HCT116 (cell line): ENCODE data around the gene SPINK2. TPM values are rescaled to one million over a fixed set of nuclear protein-coding genes. Genes with fewer than 3 reads are reported as not detected.

Experiments used
- ATAC-seq: fragments of 200-7000 bp; cut with Tn5 transposase; 2 replicates; pipeline ENCODE4 v1.9.1; 2020; ENCODE audit warnings: mild to moderate bottlenecking, moderate library complexity
- BruUV-seq: library from RNA; stranded (reverse); fragments of 400-500 nt; replicated peaks from 2 replicates; lab custom pipeline; 2021; lab: Mats Ljungman, UMichigan
- CTCF ChIA-PET: fragments of 300-600 bp; sonication (Branson Sonifier 250); formaldehyde crosslinking; loops from one replicate; lab custom pipeline; 2021; ENCODE audit warnings: antibody characterized with exemption; lab: Charles Lee
- POLR2A ChIA-PET: fragments of 300-600, 350-600 bp; sonication (Branson Sonifier 250); formaldehyde crosslinking; loops from one replicate; lab custom pipeline; 2021; ENCODE audit warnings: antibody characterized with exemption; lab: Charles Lee
- RAD21 ChIA-PET, 2 experiments: fragments of 300-600 bp; sonication (Branson Sonifier 250); formaldehyde crosslinking; loops; one replicate each; lab custom pipeline; 2023; ENCODE audit warnings: low total read pairs in 2 of 2; ENCODE audit not compliant: uncharacterized antibody in 2 of 2, unreplicated experiment in 2 of 2, low non-redundant PET in 1 of 2; lab: Charles Lee
- DNase-seq: peaks from one replicate; pipeline ENCODE4 v3.0.0-alpha.2; 2010; ENCODE audit warnings: low read depth, low spot score
- H2AFZ ChIP-seq: fragments of 200-600 bp; shearing (Covaris generic), sonication (generic); 2 replicates; pipeline ENCODE4 v1.6.1; 2017; ENCODE audit warnings: low read depth, mixed run types, mixed read lengths, antibody characterized with exemption, low read length; ENCODE audit not compliant: poor library complexity, severe bottlenecking
- H3K27ac ChIP-seq: 2 replicates; pipeline ENCODE4 v1.5.1; 2012; ENCODE audit warnings: low read depth, low read length
- H3K27me3 ChIP-seq: fragments of 200-600 bp; sonication (generic); 2 replicates; pipeline ENCODE4 v1.6.1; 2016; ENCODE audit warnings: mixed run types, low read length, mixed read lengths; ENCODE audit not compliant: insufficient read depth
- H3K36me3 ChIP-seq, 2 experiments: fragments of 200-500 bp in 1 of 2; fragments of 200-600 bp in 1 of 2; sonication (Bioruptor generic) in 1 of 2; sonication (generic) in 1 of 2; 2 replicates each; pipeline versions ENCODE4 v1.5.1 to v1.6.1; 2014 to 2016; ENCODE audit warnings: low read length in 2 of 2, inconsistent platforms in 1 of 2, mixed read lengths in 1 of 2, mixed run types in 1 of 2; ENCODE audit not compliant: insufficient read depth in 2 of 2, control insufficient read depth in 1 of 2
- H3K4me1 ChIP-seq, 2 experiments: fragments of 200-600 bp in 1 of 2; sonication (generic) in 1 of 2; 2 replicates each; pipeline versions ENCODE4 v1.5.1 to v1.6.1; 2012 to 2017; ENCODE audit warnings: low read length in 2 of 2, inconsistent platforms in 1 of 2, mild to moderate bottlenecking in 1 of 2, mixed read lengths in 1 of 2, mixed run types in 1 of 2, moderate library complexity in 1 of 2; ENCODE audit not compliant: insufficient read depth in 2 of 2, control insufficient read depth in 1 of 2
- H3K4me2 ChIP-seq: fragments of 200-600 bp; sonication (generic); 2 replicates; pipeline ENCODE4 v1.6.1; 2017; ENCODE audit warnings: mixed run types, low read length, mixed read lengths
- H3K4me3 ChIP-seq, 2 experiments: fragments of 200-600 bp in 1 of 2; sonication (generic) in 1 of 2; replicated peaks in 1 of 2; 2 replicates each; pipeline ENCODE4 v1.5.1; 2011 to 2016; ENCODE audit warnings: low read length in 2 of 2, control low read depth in 1 of 2, low read depth in 1 of 2, mild to moderate bottlenecking in 1 of 2, mixed read lengths in 1 of 2, mixed run types in 1 of 2
- H3K79me2 ChIP-seq: fragments of 200-600 bp; sonication (generic); 2 replicates; pipeline ENCODE4 v1.6.1; 2017; ENCODE audit warnings: mild to moderate bottlenecking, mixed run types, low read length, moderate library complexity, mixed read lengths; ENCODE audit not compliant: insufficient read depth
- H3K9ac ChIP-seq: fragments of 200-600 bp; sonication (generic); 2 replicates; pipeline ENCODE4 v1.6.1; 2016; ENCODE audit warnings: low read length, mixed read lengths
- H3K9me2 ChIP-seq: fragments of 200-600 bp; sonication (generic), shearing (Covaris generic); 2 replicates; pipeline ENCODE4 v1.6.1; 2017; ENCODE audit warnings: mixed run types, mild to moderate bottlenecking, moderate library complexity; ENCODE audit not compliant: insufficient read depth
- H3K9me3 ChIP-seq, 2 experiments: fragments of 200-500 bp in 1 of 2; fragments of 200-600 bp in 1 of 2; sonication (Bioruptor generic) in 1 of 2; sonication (generic) in 1 of 2; 2 replicates each; pipeline ENCODE4 v1.6.1; 2014 to 2017; ENCODE audit warnings: low read length in 2 of 2, mixed read lengths in 2 of 2, inconsistent platforms in 1 of 2, low read depth in 1 of 2, mild to moderate bottlenecking in 1 of 2, mixed run types in 1 of 2, moderate library complexity in 1 of 2; ENCODE audit not compliant: control insufficient read depth in 1 of 2, insufficient read depth in 1 of 2
- H4K20me1 ChIP-seq: fragments of 200-600 bp; sonication (generic), shearing (Covaris generic); 2 replicates; pipeline ENCODE4 v1.6.1; 2017; ENCODE audit warnings: mixed run types, mild to moderate bottlenecking, moderate library complexity; ENCODE audit not compliant: insufficient read depth
- CBX3 ChIP-seq: IDR thresholded peaks from 2 replicates; pipeline ENCODE4 v1.6.1; 2012; ENCODE audit warnings: low read depth
- CEBPB ChIP-seq: IDR thresholded peaks from 2 replicates; pipeline ENCODE4 v1.6.1; 2012; ENCODE audit warnings: low read depth
- EGR1 ChIP-seq: IDR thresholded peaks from 2 replicates; pipeline ENCODE4 v1.6.1; 2012; ENCODE audit warnings: low read depth
- ELF1 ChIP-seq: IDR thresholded peaks from 2 replicates; pipeline ENCODE4 v1.6.1; 2012; ENCODE audit warnings: low read depth, borderline replicate concordance
- POLR2A ChIP-seq: IDR thresholded peaks from 2 replicates; pipeline ENCODE4 v1.7.0; 2011; ENCODE audit warnings: borderline replicate concordance; ENCODE audit not compliant: insufficient read depth, insufficient read length; ENCODE audit errors: extremely low read depth
- ZFX ChIP-seq: fragments of 450-650 bp; IDR thresholded peaks from 2 replicates; pipeline ENCODE4 v1.6.1; 2017
- ZNF274 ChIP-seq: fragments of 200-500 bp; sonication (Bioruptor generic); IDR thresholded peaks from 2 replicates; pipeline ENCODE4 v1.6.1; 2014; ENCODE audit warnings: mild to moderate bottlenecking, low read depth, low read length, inconsistent platforms
- intact Hi-C: fragments of 100-400 bp; cut with micrococcal nuclease; formaldehyde crosslinking; loops from 2 replicates; pipeline ENCODE4 v1.10.0; 2022
- total RNA-seq: library from RNA; stranded (reverse); gene quantifications from one replicate; pipeline ENCODE4 v1.2.1, GENCODE V29; 2021; ENCODE audit not compliant: unreplicated experiment
- TF ChIP-seq, protein P1 (sequence below), 3 experiments: fragments of 200-600 bp in 1 of 3; sonication (generic) in 1 of 3; IDR thresholded peaks in 2 of 3; conservative IDR thresholded peaks in 1 of 3; 2 replicates each; pipeline ENCODE4 v1.5.1; 2012 to 2017; ENCODE audit warnings: low read depth in 2 of 3, low read length in 2 of 3, antibody characterized with exemption in 1 of 3, borderline replicate concordance in 1 of 3, control low read depth in 1 of 3, mild to moderate bottlenecking in 1 of 3, mixed read lengths in 1 of 3, mixed run types in 1 of 3, moderate library complexity in 1 of 3; ENCODE audit not compliant: insufficient read depth in 1 of 3

The SPINK2 gene
- total RNA-seq, 1 experiment from 2014 or later: 2.4 TPM

DNA sequence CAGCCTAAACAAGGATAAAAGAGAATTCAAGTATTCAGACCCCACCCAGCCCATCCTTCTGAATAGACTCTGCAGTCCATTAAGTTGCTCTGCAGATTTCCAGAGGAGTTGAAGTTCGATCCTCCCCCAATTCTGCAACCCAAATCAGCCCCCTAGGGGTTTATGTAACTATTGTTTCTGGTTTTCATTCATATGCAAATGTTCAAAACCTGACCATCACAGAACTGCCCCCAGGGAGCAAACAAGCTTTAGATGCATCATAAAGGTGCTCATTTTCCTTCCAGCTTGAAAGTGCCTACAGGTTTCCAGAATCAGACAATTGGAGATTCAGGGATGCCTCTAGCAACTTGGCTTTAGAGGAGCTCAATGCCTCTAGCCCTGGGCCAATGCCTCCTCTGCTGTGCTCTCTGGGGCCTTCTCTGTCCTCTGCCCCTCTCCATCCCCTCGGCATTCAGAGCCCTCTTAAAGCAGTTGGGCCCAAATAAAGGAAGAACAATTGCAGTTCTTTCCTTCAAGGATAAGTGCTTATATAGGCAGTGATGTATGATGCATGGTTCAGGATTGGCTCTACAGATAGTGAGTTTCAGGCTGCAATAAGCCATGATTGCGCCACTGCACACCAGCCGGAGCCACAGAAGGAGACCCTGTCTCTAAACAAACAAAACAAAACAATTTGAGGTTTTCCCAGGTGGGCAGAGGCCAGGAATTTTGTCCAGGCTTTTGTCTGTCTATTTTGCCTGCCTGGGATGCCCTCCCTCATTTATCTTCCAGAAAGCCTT is 23.5 kb upstream of the SPINK2 start:
- Histone ChIP-seq H3K27me3 (no peaks in the 10 kb centered on the region), H3K27ac (no peak overlapping the region), H3K79me2 (no peaks in the 10 kb centered on the region), H3K36me3 (no peaks in the 10 kb centered on the region), H3K4me1 (no peaks in the 10 kb centered on the region), H3K4me3 (no peak overlapping the region), H4K20me1 (no peaks in the 10 kb centered on the region), H2AFZ (no peak overlapping the region), H3K9me3 (no peaks in the 10 kb centered on the region), H3K9ac (no peak overlapping the region), H3K9me2 (no peaks in the 10 kb centered on the region), H3K4me2 (no peak overlapping the region)
- RAD21 ChIA-PET: no interaction called here
- POLR2A ChIA-PET: no interaction called here
- DNase-seq: no peak
- TF ChIP-seq CEBPB: no peak
- no peak for TF ChIP-seq ELF1
- no peak for TF ChIP-seq ZNF274
- no peak for TF ChIP-seq ZFX
- no peak for TF ChIP-seq CBX3
- no peak for TF ChIP-seq EGR1
- no peak for TF ChIP-seq POLR2A
- no TSS peak for BruUV-seq
- intact Hi-C loops: no loop called here
- CTCF ChIA-PET: no interaction called here
- ATAC-seq: no peak

DNA sequence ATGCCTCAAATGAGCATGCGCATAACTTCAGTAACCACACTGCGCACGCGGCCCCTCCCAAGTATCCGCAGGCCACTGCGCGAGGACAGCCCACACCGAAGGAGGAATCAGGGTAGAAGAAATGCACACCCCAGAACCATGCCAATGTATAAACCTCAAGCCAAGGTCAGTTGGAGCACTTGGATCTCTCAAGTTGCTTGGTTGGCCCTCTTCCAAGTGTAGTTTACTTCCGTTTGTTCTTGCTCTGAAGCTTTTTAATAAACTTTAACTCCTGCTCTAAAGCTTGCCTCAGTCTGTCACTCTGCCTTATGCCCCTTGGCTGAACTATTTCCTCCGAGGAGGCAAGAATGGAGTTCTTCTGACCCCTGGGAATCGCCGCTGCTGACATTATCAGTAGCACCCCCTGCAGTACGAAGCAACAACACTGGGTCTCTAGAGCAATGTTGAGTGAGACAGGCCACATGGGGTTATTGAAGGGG is 22.0 kb upstream of the SPINK2 start:
- TF ChIP-seq, protein P1, sequence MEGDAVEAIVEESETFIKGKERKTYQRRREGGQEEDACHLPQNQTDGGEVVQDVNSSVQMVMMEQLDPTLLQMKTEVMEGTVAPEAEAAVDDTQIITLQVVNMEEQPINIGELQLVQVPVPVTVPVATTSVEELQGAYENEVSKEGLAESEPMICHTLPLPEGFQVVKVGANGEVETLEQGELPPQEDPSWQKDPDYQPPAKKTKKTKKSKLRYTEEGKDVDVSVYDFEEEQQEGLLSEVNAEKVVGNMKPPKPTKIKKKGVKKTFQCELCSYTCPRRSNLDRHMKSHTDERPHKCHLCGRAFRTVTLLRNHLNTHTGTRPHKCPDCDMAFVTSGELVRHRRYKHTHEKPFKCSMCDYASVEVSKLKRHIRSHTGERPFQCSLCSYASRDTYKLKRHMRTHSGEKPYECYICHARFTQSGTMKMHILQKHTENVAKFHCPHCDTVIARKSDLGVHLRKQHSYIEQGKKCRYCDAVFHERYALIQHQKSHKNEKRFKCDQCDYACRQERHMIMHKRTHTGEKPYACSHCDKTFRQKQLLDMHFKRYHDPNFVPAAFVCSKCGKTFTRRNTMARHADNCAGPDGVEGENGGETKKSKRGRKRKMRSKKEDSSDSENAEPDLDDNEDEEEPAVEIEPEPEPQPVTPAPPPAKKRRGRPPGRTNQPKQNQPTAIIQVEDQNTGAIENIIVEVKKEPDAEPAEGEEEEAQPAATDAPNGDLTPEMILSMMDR (IDR thresholded peaks at IDR 0.05 in 2 of 3, conservative IDR thresholded peaks at IDR 0.05 in 1 of 3; ENCODE audit: borderline replicate concordance in 1 of 3, insufficient read depth in 1 of 3, low read depth in 2 of 3, low read length in 2 of 3): 0 out of 6 replicates have a peak, but pooled peaks of 1 of the 3 experiments have one; percentile 8
- TF ChIP-seq ZFX: no peak
- no peaks in the 10 kb centered on the region for H3K79me2 ChIP-seq
- CTCF ChIA-PET: no interaction called here

More for the DNA sequence above, 22.0 kb upstream of the SPINK2 start:
- no peaks in the 10 kb centered on the region for H3K4me1 ChIP-seq
- RAD21 ChIA-PET: no interaction called here
- no peaks in the 10 kb centered on the region for H3K36me3 ChIP-seq
- no peaks in the 10 kb centered on the region for H3K9me3 ChIP-seq
- H3K27ac ChIP-seq: no peak overlapping the region
- no peak for ATAC-seq
- H3K9ac ChIP-seq: no peak overlapping the region
- H4K20me1 ChIP-seq: no peaks in the 10 kb centered on the region
- no peak for DNase-seq
- POLR2A ChIA-PET: no interaction called here
- no TSS peak for BruUV-seq
- H2AFZ ChIP-seq: no peak overlapping the region
- no peak overlapping the region for H3K4me2 ChIP-seq
- intact Hi-C loops: no loop called here
- no peak overlapping the region for H3K4me3 ChIP-seq
- H3K9me2 ChIP-seq: no peaks in the 10 kb centered on the region
- no peaks in the 10 kb centered on the region for H3K27me3 ChIP-seq
